Measurements from ENCODE around the gene MEIS1.

DNA sequence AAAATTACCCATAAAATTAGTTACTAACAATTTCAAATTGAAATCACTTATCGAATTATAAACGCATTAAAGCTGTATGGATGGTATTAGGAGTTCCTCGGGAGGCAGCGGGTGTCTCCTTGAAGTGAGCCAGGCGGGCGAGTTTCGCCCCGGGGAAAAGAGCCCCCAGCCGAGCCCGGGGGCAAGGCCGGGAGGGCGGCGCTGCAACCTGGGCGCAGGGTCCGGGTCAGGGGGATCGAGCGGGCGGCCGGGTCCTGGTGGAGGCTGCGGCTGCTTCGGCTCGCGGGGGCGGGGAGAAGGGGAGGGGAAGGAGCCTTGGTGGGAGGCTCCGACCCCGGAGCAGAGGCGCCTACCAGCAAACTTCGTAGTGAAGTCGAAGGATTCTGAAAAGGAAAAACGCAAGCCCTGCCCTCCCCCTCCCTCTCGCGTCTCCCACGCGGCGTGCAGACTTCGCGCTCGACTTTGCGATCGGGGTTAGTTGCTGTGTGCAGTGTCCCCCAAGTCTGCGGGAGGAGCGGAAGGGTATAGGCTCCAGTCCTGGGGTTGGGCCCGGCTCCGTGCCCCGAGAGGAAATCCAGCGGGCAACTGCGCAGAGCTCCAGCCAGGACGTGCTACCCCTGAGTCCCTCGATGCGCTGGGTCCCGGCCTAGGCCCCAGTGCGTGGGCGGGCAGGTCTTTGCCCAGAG, 140.8 kb downstream of the MEIS1 start:
- TF ChIP-seq CTCF (conservative IDR thresholded peaks at IDR 0.05 in 1 of 2, IDR thresholded peaks at IDR 0.05 in 1 of 2; ENCODE audit: low read depth in 1 of 2, low read length in 2 of 2) (no peak), EZH2 (IDR thresholded peaks at IDR 0.05; ENCODE audit: low read length, missing control alignments) (no peak)
